HepG2 (cell line): ENCODE measurements around the gene INA. TPM values are rescaled to one million over a fixed set of nuclear protein-coding genes. Genes with fewer than 3 reads are reported as not detected.

Source experiments
- CSRNP2 ChIP-seq: sonication (generic); formaldehyde crosslinking; conservative IDR thresholded peaks from 2 replicates; pipeline ENCODE4 v1.8.0; 2022; ENCODE audit warnings: low read depth, missing genetic modification reagents
- HCFC1 ChIP-seq: fragments of 150-350 bp; IDR thresholded peaks from 2 replicates; pipeline ENCODE4 v1.6.1; 2014; ENCODE audit warnings: low read depth, low read length
- IRF1 ChIP-seq: sonication (generic); formaldehyde crosslinking; IDR thresholded peaks from 2 replicates; pipeline ENCODE4 v1.4.0; 2020; ENCODE audit warnings: low read depth, mild to moderate bottlenecking, missing genetic modification reagents
- IRF2 ChIP-seq: IDR thresholded peaks from 2 replicates; pipeline ENCODE4 v1.6.1; 2018; ENCODE audit warnings: missing genetic modification reagents, missing compliant biosample characterization
- MLXIP ChIP-seq: sonication (generic); formaldehyde crosslinking; IDR thresholded peaks from 2 replicates; pipeline ENCODE4 v1.9.0; 2021; ENCODE audit warnings: missing genetic modification reagents, borderline replicate concordance
- SALL1 ChIP-seq: sonication (generic); formaldehyde crosslinking; IDR thresholded peaks from 2 replicates; pipeline ENCODE4 v1.8.0; 2022; ENCODE audit warnings: mild to moderate bottlenecking, missing genetic modification reagents
- SMARCE1 ChIP-seq: fragments of 450-650 bp; IDR thresholded peaks from 2 replicates; pipeline ENCODE4 v1.6.1; 2017; ENCODE audit warnings: borderline replicate concordance
- SRSF4 ChIP-seq: fragments of 200-400 bp; formaldehyde crosslinking; IDR thresholded peaks from one replicate; pipeline ENCODE4 v1.6.1; 2018; ENCODE audit warnings: mild to moderate bottlenecking, low read depth, low read length, moderate library complexity; ENCODE audit not compliant: poor library complexity, severe bottlenecking
- TFDP1 ChIP-seq: IDR thresholded peaks from 2 replicates; pipeline ENCODE4 v1.6.1; 2016; ENCODE audit warnings: missing compliant biosample characterization, missing genetic modification reagents, borderline replicate concordance
- U2AF1 ChIP-seq: fragments of 200-400 bp; formaldehyde crosslinking; optimal IDR thresholded peaks from 2 replicates; pipeline ENCODE3; 2017; ENCODE audit warnings: mild to moderate bottlenecking, low read depth, low read length
- ZBTB14 ChIP-seq: sonication (generic); formaldehyde crosslinking; IDR thresholded peaks from 2 replicates; pipeline ENCODE4 v1.4.0; 2020; ENCODE audit warnings: missing genetic modification reagents
- ZBTB26 ChIP-seq: IDR thresholded peaks from 2 replicates; pipeline ENCODE4 v1.6.1; 2016; ENCODE audit warnings: missing compliant biosample characterization, missing genetic modification reagents, borderline replicate concordance
- ZFP1 ChIP-seq: IDR thresholded peaks from 2 replicates; pipeline ENCODE4 v1.6.1; 2016
- ZFYVE20 ChIP-seq: sonication (generic); formaldehyde crosslinking; IDR thresholded peaks from 2 replicates; pipeline ENCODE4 v1.8.0; 2023; ENCODE audit warnings: low read depth, mild to moderate bottlenecking, moderate library complexity, missing genetic modification reagents, borderline replicate concordance
- ZNF12 ChIP-seq: sonication (generic); formaldehyde crosslinking; IDR thresholded peaks from 2 replicates; pipeline ENCODE4 v1.5.0; 2020; ENCODE audit warnings: missing genetic modification reagents
- ZNF281 ChIP-seq: sonication (generic); formaldehyde crosslinking; IDR thresholded peaks from 2 replicates; pipeline ENCODE4 v1.4.0; 2020; ENCODE audit warnings: missing genetic modification reagents, borderline replicate concordance
- ZNF484 ChIP-seq: sonication (generic); formaldehyde crosslinking; IDR thresholded peaks from 2 replicates; pipeline ENCODE4 v1.5.1; 2020; ENCODE audit warnings: mild to moderate bottlenecking, low read depth, missing genetic modification reagents, borderline replicate concordance
- ZNF546 ChIP-seq: sonication (generic); formaldehyde crosslinking; conservative IDR thresholded peaks from 2 replicates; pipeline ENCODE4 v1.8.1; 2023; ENCODE audit warnings: mild to moderate bottlenecking, missing genetic modification reagents
- polyA plus RNA-seq, 8 experiments: library from polyadenylated mRNA; depleted of rRNA in 3 of 8; stranded (reverse) in 7 of 8; unstranded in 1 of 8; fragments of >200 nt; fragmentation: Illumina TruSeq in 4 of 8; extraction: Trizol in 4 of 8; gene quantifications; 2 replicates each; pipeline versions ENCODE4 v1.2.1 to v1.2.3, GENCODE V29; 2011 to 2016; ENCODE audit warnings: low read depth in 4 of 8, missing spikeins in 1 of 8, mixed read lengths in 1 of 8; ENCODE audit not compliant: insufficient read depth in 1 of 8
- total RNA-seq, 5 experiments: library from RNA; depleted of rRNA; stranded (reverse); fragments of >200 nt; fragmentation: Illumina TruSeq; extraction: Trizol; gene quantifications; 2 replicates each; pipeline ENCODE4 v1.2.3, GENCODE V29; 2016; ENCODE audit warnings: low read depth in 1 of 5

The INA gene
- total and polyA plus RNA-seq, 2 of the 13 experiments (the other 11 are each of a cell fraction or from before 2014, with no cell fraction given): 0.04 to 0.13 TPM

GRCh38 chr10:103278862-103279298 is 1.9 kb downstream of the INA start (continued):
- no peak for TF ChIP-seq MLXIP
- no peak for TF ChIP-seq IRF2 (CRISPR knock-in tag)
- no peak for TF ChIP-seq HCFC1
- TF ChIP-seq ZNF12 (CRISPR knock-in tag): 0 out of 2 replicates have a peak, but pooled peaks have one; percentile 26
- TF ChIP-seq ZFYVE20: no peak
- peak; percentile 73 for TF ChIP-seq SALL1 (CRISPR knock-in tag)
- TF ChIP-seq ZNF281: peak; percentile 35; the same call in 1 of the 2 replicates
- TF ChIP-seq CSRNP2 (CRISPR knock-in tag): no peak
- TF ChIP-seq ZNF546: no peak
- TF ChIP-seq ZBTB26 (CRISPR knock-in tag): 0 out of 2 replicates have a peak, but pooled peaks have one; percentile 38
- no peak for TF ChIP-seq U2AF1
- TF ChIP-seq ZBTB14: no peak
- TF ChIP-seq ZFP1: no peak
- TF ChIP-seq TFDP1: no peak
- TF ChIP-seq SRSF4: no peak
- TF ChIP-seq ZNF484 (CRISPR knock-in tag): no peak
- no peak for TF ChIP-seq IRF1 (CRISPR knock-in tag)
- no peak for TF ChIP-seq SMARCE1
